Measurements from ENCODE around the gene KRT9.

GRCh38 chr17:41592601-41593305, 20.9 kb upstream of the KRT9 start:
- TF ChIP-seq CTCF (IDR thresholded peaks at IDR 0.05) = no peak
- TF ChIP-seq POLR2A (IDR thresholded peaks at IDR 0.05) = no peak
- no peak for TF ChIP-seq EP300 (IDR thresholded peaks at IDR 0.05)
